Measurements from ENCODE around the gene MYO1G.

Gene MYO1G

GRCh38 chr7:45020915-45021314 is 42.1 kb upstream of the MYO1G start:
- Histone ChIP-seq H3K36me3 (ENCODE audit: control insufficient read depth in 1 of 2, insufficient read depth in 2 of 2, low read length in 2 of 2) (no peaks in the 10 kb centered on the region), H4K12ac (ENCODE audit: low read depth, low read length) (no peak overlapping the region), H2AK5ac (ENCODE audit: low read length) (no peak overlapping the region), H4K91ac (ENCODE audit: low read depth, low read length) (no peak overlapping the region), H2BK120ac (ENCODE audit: insufficient read depth, low read length, poor library complexity) (no peak overlapping the region), H3K9ac (ENCODE audit: low read length) (no peak overlapping the region), H3K4ac (ENCODE audit: low read depth, low read length) (no peak overlapping the region), H3K79me1 (ENCODE audit: low read length) (no peaks in the 10 kb centered on the region), H2BK5ac (ENCODE audit: low read depth, low read length, poor library complexity) (no peak overlapping the region), H3K79me2 (ENCODE audit: control insufficient read depth, insufficient read depth, low read length, poor library complexity) (no peaks in the 10 kb centered on the region), H4K8ac (ENCODE audit: low read depth, low read length) (no peak overlapping the region), H3K9me3 (ENCODE audit: insufficient read depth, low read depth, low read length) (no peaks in the 10 kb centered on the region), H2AFZ (ENCODE audit: insufficient read depth, low read length, poor library complexity) (no peak overlapping the region), H3K27me3 (ENCODE audit: insufficient read depth, low read length) (no peaks in the 10 kb centered on the region), H3K27ac (ENCODE audit: low read depth, low read length) (no peak overlapping the region), H3K4me3 (ENCODE audit: low read depth, low read length) (no peak overlapping the region), H2BK12ac (ENCODE audit: low read length) (no peak overlapping the region), H3K4me1 (ENCODE audit: control insufficient read depth in 1 of 2, insufficient read depth in 2 of 2, low read length in 2 of 2) (no peaks in the 10 kb centered on the region), H3K18ac (ENCODE audit: low read length) (no peak overlapping the region), H3K4me2 (ENCODE audit: low read length) (no peak overlapping the region), H3K14ac (ENCODE audit: low read length) (no peak overlapping the region), H3K23ac (ENCODE audit: low read length) (no peak overlapping the region)
- no peak for DNase-seq
- no CpG with 5 or more reads among the region's 5 CpGs for WGBS (ENCODE audit: extremely low coverage, insufficient coverage, insufficient read length)

DNA sequence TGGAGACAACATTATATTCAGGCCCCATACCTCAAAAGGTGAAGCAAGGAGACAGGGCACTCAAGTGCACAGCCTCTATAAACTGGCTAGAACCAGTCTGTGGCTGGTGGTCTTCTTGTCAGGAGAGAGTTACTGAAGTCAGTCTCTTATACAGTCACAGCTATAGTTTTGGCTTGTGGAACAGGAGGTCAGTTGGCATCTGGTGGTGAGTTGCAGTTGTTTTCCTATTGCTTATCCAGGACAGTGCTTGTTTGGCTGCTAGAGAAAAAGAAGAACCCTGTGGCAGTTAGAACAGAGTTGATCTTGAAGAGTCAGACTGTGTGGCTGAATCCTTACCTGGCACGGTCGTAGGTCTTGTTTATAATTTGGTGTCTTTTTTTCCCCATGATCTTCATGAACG is 38.4 kb upstream of the MYO1G start:
- H2BK120ac ChIP-seq (ENCODE audit: insufficient read depth, low read length, poor library complexity), result no peak overlapping the region
- H3K9ac ChIP-seq (ENCODE audit: low read length), result no peak overlapping the region
- H3K79me2 ChIP-seq (ENCODE audit: control insufficient read depth, insufficient read depth, low read length, poor library complexity), result no peaks in the 10 kb centered on the region
- no peak overlapping the region for H4K12ac ChIP-seq (ENCODE audit: low read depth, low read length)
- no peak for DNase-seq
- no peak overlapping the region for H2BK5ac ChIP-seq (ENCODE audit: low read depth, low read length, poor library complexity)
- no peak overlapping the region for H4K8ac ChIP-seq (ENCODE audit: low read depth, low read length)
- H3K4me3 ChIP-seq (ENCODE audit: low read depth, low read length), result no peak overlapping the region
- H2AFZ ChIP-seq (ENCODE audit: insufficient read depth, low read length, poor library complexity), result no peak overlapping the region
- H3K14ac ChIP-seq (ENCODE audit: low read length), result no peak overlapping the region
- H3K4me2 ChIP-seq (ENCODE audit: low read length), result no peak overlapping the region
- no peak overlapping the region for H3K27ac ChIP-seq (ENCODE audit: low read depth, low read length)
- H3K23ac ChIP-seq (ENCODE audit: low read length), result no peak overlapping the region
- H3K9me3 ChIP-seq (ENCODE audit: insufficient read depth, low read depth, low read length), result no peaks in the 10 kb centered on the region
- no peak overlapping the region for H4K91ac ChIP-seq (ENCODE audit: low read depth, low read length)
- no peaks in the 10 kb centered on the region for H3K79me1 ChIP-seq (ENCODE audit: low read length)
- no peak overlapping the region for H2BK12ac ChIP-seq (ENCODE audit: low read length)
- no peaks in the 10 kb centered on the region for H3K4me1 ChIP-seq (ENCODE audit: control insufficient read depth in 1 of 2, insufficient read depth in 2 of 2, low read length in 2 of 2)
- H3K18ac ChIP-seq (ENCODE audit: low read length), result no peak overlapping the region
- no peak overlapping the region for H2AK5ac ChIP-seq (ENCODE audit: low read length)
- H3K4ac ChIP-seq (ENCODE audit: low read depth, low read length), result no peak overlapping the region
- H3K27me3 ChIP-seq (ENCODE audit: insufficient read depth, low read length), result no peaks in the 10 kb centered on the region
- no CpG with 5 or more reads among the region's 3 CpGs for WGBS (ENCODE audit: extremely low coverage, insufficient coverage, insufficient read length)
- H3K36me3 ChIP-seq (ENCODE audit: control insufficient read depth in 1 of 2, insufficient read depth in 2 of 2, low read length in 2 of 2), result peaks cover 2 to 3% of the 10 kb centered on the region in 2 experiments

GRCh38 chr7:45015313-45015712 is 36.5 kb upstream of the MYO1G start:
- Histone ChIP-seq H4K91ac (ENCODE audit: low read depth, low read length) (no peak overlapping the region), H3K79me1 (ENCODE audit: low read length) (no peaks in the 10 kb centered on the region), H2AK5ac (ENCODE audit: low read length) (no peak overlapping the region), H3K4ac (ENCODE audit: low read depth, low read length) (no peak overlapping the region), H3K4me1 (ENCODE audit: control insufficient read depth in 1 of 2, insufficient read depth in 2 of 2, low read length in 2 of 2) (no peaks in the 10 kb centered on the region), H2BK12ac (ENCODE audit: low read length) (no peak overlapping the region), H2BK120ac (ENCODE audit: insufficient read depth, low read length, poor library complexity) (no peak overlapping the region), H3K4me2 (ENCODE audit: low read length) (no peak overlapping the region), H2BK5ac (ENCODE audit: low read depth, low read length, poor library complexity) (no peak overlapping the region), H4K12ac (ENCODE audit: low read depth, low read length) (no peak overlapping the region), H2AFZ (ENCODE audit: insufficient read depth, low read length, poor library complexity) (no peak overlapping the region), H3K27me3 (ENCODE audit: insufficient read depth, low read length) (no peaks in the 10 kb centered on the region), H4K8ac (ENCODE audit: low read depth, low read length) (no peak overlapping the region), H3K9me3 (ENCODE audit: insufficient read depth, low read depth, low read length) (no peaks in the 10 kb centered on the region), H3K23ac (ENCODE audit: low read length) (no peak overlapping the region), H3K9ac (ENCODE audit: low read length) (no peak overlapping the region), H3K79me2 (ENCODE audit: control insufficient read depth, insufficient read depth, low read length, poor library complexity) (no peaks in the 10 kb centered on the region), H3K14ac (ENCODE audit: low read length) (no peak overlapping the region), H3K4me3 (ENCODE audit: low read depth, low read length) (no peak overlapping the region), H3K36me3 (ENCODE audit: control insufficient read depth in 1 of 2, insufficient read depth in 2 of 2, low read length in 2 of 2) (peaks cover 2 to 5% of the 10 kb centered on the region in 2 experiments), H3K18ac (ENCODE audit: low read length) (no peak overlapping the region), H3K27ac (ENCODE audit: low read depth, low read length) (no peak overlapping the region)
- WGBS (ENCODE audit: extremely low coverage, insufficient coverage, insufficient read length), result no CpG with 5 or more reads among the region's 1 CpG
- DNase-seq, result no peak

GRCh38 chr7:45013465-45013967 is 34.7 kb upstream of the MYO1G start:
- no peak overlapping the region for H4K12ac ChIP-seq (ENCODE audit: low read depth, low read length)
- no peaks in the 10 kb centered on the region for H3K79me1 ChIP-seq (ENCODE audit: low read length)
- H2BK12ac ChIP-seq (ENCODE audit: low read length), result no peak overlapping the region
- no peak overlapping the region for H2AK5ac ChIP-seq (ENCODE audit: low read length)
- H3K4me3 ChIP-seq (ENCODE audit: low read depth, low read length), result no peak overlapping the region
- DNase-seq, result no peak
- no peak overlapping the region for H2AFZ ChIP-seq (ENCODE audit: insufficient read depth, low read length, poor library complexity)
- no peak overlapping the region for H3K18ac ChIP-seq (ENCODE audit: low read length)
- no peaks in the 10 kb centered on the region for H3K27me3 ChIP-seq (ENCODE audit: insufficient read depth, low read length)
- no CpG with 5 or more reads among the region's 2 CpGs for WGBS (ENCODE audit: extremely low coverage, insufficient coverage, insufficient read length)
- H2BK5ac ChIP-seq (ENCODE audit: low read depth, low read length, poor library complexity), result no peak overlapping the region
- H3K9ac ChIP-seq (ENCODE audit: low read length), result no peak overlapping the region
- no peak overlapping the region for H4K91ac ChIP-seq (ENCODE audit: low read depth, low read length)
- no peak overlapping the region for H3K14ac ChIP-seq (ENCODE audit: low read length)
- H3K79me2 ChIP-seq (ENCODE audit: control insufficient read depth, insufficient read depth, low read length, poor library complexity), result no peaks in the 10 kb centered on the region
- H3K9me3 ChIP-seq (ENCODE audit: insufficient read depth, low read depth, low read length), result no peaks in the 10 kb centered on the region
- H3K4me1 ChIP-seq (ENCODE audit: control insufficient read depth in 1 of 2, insufficient read depth in 2 of 2, low read length in 2 of 2), result no peaks in the 10 kb centered on the region
- H3K23ac ChIP-seq (ENCODE audit: low read length), result no peak overlapping the region
- no peak overlapping the region for H2BK120ac ChIP-seq (ENCODE audit: insufficient read depth, low read length, poor library complexity)
- no peak overlapping the region for H3K27ac ChIP-seq (ENCODE audit: low read depth, low read length)
- H3K4me2 ChIP-seq (ENCODE audit: low read length), result no peak overlapping the region
- H3K36me3 ChIP-seq (ENCODE audit: control insufficient read depth in 1 of 2, insufficient read depth in 2 of 2, low read length in 2 of 2), result peaks cover 2 to 5% of the 10 kb centered on the region in 2 experiments
- H3K4ac ChIP-seq (ENCODE audit: low read depth, low read length), result no peak overlapping the region
- H4K8ac ChIP-seq (ENCODE audit: low read depth, low read length), result no peak overlapping the region
